GM20431 (cell line): ENCODE results near the gene ADAMTS2.

Source experiments
- in situ Hi-C: fragments of 300-500 bp; cut with MseI, MboI; formaldehyde crosslinking; loops from one replicate; pipeline ENCODE4 v1.15.0; 2020; ENCODE audit warnings: low sequenced_read_pairs; ENCODE audit not compliant: unreplicated experiment

Gene ADAMTS2

DNA sequence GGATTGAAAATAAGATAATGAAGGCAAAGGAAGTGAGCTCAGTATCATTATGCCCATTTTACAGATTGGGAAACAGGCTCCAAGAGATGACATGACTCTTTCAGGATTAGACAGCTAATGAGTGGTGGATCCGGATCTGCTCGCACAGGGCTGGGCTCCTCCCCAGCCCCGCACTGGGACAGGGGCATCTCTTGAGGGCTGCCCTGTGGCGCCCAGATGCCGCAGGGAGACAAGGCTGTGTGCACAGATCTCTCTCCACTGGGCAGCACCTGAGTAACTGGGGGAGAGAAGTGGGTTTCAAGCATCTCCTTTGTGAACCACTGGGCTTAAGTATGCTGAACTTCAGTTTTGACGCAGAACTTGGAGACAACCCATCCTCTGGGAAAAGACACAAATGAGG lies 43.9 kb downstream of the ADAMTS2 start:
- in situ Hi-C loops: no loop called here

DNA sequence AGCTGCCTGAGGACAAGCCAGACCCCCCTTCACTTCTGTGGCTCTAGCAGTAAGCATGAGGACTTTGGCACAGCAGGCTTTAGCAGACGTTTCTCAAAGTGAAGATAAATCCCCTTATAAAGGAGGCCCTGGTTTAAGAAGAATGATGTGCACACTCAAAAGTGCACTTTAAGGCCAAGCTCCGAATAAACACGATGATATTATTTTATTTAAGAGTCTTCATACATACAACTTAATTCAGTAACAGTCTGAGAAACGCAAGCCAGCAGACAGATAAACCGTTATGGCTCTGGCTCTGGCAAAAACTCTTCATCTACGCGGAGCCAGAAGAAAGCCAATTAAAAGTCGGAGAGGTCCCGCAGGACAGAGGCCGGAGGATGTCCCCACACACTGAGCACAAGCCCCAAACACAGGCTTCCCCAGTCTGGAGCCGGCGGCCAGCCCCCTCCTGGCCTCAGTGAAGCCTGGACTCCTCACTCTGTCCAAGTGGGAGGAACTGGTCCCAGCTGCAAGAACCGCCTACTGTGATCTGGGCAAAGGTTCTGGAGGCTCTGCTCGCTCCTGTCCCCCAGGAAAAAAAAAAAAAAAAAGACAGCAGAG lies 44.6 kb downstream of the ADAMTS2 start:
- in situ Hi-C loops: no loop called here

DNA sequence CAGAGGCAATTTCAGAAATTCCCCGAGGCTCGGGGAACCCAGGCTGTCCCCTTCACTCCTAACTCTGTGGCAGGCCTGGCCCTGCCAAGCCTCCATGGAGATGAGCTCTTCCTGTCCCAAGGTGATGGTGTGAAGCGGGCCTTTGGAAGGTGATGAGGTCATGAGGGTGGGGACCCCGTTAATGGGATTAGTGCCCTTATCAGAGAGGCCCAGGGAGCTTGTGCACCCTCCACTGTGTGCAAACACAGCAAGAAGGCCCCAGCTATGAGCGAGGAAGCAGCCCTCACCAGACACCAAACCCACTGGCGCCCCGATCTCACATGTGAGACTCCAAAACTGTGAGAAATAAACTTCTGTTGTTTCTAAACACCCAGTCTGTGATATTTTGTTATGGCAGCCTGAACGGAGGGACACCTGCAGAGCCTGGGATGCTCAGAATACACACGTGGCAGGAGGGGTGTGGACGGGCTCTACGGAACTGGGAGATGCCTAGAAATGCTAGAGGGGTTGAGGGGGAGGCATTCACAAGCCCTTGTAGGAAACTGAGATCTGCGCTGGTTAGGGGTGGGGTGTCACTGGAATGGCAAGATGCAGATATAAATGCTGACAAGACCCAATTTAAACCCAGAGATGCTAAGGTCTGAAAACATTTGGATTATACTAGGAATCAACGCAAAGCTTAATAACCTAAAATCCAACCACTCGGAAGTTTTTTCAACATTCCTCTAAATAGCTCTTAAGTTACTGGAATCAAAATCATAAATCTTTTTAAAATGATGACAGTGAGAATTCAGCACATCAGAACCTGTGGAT lies 46.9 kb downstream of the ADAMTS2 start:
- in situ Hi-C loops: no loop called here

DNA sequence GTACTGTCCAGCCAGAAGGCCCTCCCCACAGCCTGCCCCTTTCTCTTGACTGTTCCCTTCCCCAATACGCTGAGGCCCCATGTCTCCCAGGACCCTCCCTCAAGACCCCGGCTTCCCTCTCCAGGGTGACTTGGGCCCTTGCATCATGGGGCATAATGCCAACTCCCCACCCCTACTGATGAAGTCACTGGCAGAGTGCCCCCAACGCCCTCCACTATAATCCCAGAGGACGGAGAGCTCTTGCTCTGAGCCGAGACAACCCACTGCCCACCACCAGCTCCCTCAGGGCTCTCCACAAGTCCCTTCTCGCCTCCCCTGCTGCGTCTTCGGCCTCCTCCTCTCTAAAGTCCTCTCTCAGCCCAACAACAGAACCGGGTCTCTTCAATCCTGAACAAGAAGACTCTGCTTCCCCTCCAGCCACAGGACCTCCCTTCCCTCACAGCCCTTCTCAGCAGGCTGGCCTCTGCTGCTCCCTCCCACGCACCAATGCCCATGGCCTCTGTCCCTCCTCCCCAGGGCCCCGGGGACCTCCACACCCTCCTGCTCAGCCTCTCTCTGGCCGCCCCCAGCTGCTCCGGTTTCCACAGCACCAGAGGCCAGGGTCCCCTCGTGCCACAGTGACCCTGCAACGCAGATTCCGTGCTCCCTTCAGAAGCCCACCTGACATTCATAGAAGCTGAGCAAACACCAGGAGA lies 47.6 kb downstream of the ADAMTS2 start:
- in situ Hi-C loops: no loop called here

DNA sequence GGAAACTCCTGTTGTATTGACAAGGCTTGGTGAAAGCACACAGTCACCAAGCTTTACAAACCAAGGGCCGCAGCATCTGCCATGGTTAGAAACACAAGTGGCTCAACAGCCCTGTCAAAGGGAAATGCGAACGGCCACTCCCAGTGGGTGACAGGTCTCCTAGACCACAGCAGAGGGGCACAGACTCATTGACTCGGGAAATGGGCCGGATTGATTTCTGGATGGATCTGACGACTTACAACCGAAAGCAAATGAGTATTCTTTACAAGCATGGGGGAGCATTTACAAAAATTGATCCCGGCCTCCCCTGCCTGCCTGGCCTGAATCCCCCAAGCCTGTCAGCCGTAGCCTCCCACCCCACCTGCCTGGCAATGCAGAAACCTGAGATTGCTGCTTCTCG lies 48.2 kb downstream of the ADAMTS2 start:
- in situ Hi-C loops: no loop called here

DNA sequence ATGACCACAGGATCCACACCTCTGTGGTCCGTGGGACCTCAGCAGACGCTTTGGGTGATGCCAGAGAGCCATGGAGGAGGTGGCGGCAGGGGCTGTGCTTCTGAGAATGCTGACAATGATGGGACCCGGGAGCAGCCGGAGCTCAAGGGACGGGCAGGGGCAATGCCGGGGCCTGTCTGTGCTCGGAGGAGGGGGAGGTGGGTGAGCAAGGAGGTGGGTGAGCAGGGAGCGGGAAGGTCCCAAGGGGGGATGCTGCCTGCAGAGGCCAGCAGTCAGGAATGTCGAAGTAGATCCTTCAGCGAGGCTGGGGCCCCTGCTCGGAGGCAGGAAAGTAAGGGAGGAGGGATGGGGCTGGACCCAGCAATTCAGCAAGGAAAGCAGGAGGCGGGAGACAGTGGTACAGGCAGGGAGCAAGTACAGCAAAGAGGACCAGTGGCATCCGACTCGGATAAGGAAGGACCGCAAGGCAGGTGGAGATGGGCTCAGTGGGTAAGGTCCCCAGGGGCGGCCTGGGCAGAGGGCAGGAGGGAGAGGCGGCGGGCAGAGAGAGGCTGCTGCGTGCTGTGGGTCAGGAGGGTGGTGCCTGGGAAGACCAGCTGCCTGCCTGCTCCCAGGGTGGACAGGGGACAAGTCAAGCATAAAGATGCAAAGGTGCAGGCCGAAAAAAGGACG lies 49.0 kb downstream of the ADAMTS2 start:
- in situ Hi-C loops: no loop called here

DNA sequence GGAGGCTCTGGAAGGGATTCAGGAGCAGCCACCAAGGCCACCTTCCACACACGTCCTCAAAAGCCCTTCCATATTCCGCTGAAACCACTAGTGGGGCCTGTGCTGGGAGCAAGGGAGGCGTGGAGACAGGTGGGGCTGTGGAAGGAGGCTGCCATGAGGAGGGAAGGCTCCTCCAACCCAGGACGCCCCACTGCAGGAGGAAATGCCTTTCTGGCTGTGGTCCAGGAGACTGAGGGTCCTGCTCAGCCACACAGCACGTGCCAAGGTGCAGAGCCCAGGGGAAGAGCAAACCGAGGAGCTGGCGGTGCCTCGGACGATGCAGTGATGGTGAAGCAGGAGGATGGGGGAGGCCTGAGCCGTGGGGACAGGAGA lies 49.5 kb downstream of the ADAMTS2 start:
- in situ Hi-C loops: no loop called here

DNA sequence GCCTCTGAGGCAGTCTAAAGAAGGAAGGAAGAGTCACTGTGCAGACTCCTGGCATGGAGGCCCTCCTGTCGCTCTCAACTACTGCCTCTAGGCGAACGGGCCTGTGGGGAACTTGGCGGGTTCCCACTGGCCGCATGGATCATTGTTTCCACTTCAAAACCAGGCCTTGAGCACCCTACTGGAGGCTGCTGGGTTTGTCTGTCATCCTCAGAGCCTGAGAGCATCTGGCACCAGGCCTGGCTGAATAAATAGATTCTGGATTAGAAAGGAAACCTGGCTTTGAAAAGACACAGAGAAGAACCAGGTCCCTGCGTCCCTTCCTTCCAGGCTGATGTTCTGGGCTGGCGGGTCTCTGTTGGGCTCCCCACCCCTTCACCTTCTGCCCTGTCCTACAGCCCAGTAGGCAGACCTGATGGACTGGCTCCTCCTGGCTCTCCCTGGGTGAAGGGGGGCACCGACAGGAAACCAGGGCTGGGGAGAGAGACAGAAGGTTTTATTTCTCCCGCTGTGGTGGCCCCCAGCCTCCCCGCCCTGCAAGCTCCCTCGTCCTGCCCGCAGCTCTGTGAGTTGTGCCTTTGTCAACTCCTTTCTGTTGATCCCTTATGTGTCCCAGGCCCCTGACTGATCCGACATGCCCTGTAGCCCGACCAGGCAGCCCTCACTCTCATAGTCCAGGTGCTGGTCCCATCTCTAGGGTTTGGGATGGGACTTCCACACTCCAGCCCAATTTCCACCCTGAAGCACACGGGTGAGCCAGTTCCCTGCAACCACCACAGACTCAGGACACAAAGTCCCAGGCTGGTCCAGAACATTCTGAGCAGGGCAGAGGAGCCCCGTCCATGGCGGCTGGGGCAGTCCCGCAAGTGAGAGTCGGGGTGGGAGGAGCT lies 50.1 kb downstream of the ADAMTS2 start:
- in situ Hi-C loops: no loop called here

DNA sequence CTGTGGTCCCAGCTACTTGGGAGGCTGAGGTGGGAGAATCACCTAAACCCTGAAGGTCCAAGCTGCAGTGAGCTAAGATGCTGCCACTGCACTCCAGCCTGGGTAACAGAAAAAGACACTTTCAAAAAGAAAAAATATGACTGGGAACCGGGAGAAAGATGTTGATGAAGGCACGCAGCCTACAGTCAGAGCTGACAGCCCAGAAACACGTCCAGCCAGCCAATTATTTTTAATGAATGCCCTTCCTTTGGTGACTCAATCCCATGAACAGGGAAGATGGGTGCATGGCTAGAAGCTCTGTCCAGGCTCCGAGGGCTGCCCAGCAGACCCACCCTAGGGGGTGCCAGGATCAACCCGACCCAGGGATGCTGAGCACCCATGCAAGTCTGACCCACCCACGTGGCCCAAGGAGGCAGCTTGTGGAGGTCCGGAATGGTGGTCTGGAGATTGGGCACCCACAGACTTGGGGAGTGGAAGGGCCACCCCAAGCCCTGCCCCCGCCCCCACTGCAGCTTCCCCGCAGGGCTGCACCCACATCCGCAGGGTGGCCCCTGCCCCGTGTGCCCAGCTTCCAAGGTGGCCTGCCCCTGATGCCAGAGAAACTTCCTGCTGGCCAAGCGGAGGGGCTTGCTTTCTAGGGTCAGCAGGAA lies 51.0 kb downstream of the ADAMTS2 start:
- in situ Hi-C loops: no loop called here

DNA sequence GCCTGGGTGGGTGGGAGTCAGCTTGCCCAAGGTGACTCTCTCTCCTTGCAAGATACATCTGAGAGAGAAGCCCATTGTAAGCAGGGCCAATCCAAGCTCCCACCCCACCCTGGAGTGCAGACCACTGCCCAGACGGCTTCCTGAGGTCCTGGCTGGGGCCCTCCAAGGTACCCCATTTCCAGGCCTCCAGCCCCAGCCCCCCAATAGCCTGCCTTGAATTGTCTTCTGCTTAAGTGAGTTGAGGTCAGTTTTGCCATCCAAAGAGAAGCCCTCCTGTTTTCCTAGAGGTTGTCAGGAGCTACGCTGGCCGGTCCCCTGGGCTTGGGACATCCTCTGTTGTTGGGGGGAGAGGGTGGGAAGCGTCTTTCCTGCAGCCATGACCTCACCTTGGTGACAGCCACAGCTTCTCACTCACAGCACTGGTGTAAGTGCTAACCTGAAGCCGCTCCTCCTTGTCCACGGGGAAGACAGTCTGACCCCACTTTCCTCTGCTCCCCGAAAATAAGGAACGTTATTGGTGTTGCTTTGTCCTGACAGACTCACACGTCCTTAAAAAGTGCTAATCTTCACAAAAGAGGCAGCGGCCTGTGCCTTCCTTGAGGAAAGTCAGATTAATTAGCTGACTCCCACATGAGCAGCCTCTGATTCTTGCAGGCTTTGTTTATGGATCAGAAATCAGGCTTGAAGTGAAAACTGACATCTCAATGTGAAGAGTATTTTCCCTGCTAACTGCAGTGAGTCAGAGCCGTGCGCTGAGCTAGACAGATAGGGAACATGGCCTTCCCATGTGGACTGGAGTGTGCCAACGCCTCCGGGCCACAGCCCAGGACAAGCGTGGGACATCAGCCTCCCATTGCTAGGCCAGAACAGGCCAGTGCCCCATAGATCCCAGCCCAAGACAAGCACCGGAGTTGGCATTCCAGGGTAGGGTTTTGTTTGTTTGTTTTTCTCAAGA lies 52.3 kb downstream of the ADAMTS2 start:
- in situ Hi-C loops: no loop called here

DNA sequence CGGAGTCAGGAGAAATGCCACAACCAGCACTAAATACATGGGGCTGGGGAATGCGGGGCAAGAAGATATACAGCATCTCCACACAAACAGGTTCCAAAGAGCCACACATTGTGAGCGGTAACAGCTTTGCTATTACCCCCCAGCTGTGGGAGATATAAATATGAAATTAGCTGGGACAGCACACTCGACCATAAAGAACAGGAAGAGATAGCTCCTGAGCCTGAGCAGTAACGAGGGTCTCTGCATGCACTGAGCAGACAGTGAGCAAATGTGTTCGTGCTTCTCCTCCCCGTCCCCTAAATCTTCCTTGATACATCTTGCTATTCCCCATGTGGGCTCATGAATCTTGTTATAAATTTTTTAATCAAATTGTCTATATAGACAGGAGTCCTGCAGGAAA lies 53.1 kb downstream of the ADAMTS2 start:
- in situ Hi-C loops: no loop called here

DNA sequence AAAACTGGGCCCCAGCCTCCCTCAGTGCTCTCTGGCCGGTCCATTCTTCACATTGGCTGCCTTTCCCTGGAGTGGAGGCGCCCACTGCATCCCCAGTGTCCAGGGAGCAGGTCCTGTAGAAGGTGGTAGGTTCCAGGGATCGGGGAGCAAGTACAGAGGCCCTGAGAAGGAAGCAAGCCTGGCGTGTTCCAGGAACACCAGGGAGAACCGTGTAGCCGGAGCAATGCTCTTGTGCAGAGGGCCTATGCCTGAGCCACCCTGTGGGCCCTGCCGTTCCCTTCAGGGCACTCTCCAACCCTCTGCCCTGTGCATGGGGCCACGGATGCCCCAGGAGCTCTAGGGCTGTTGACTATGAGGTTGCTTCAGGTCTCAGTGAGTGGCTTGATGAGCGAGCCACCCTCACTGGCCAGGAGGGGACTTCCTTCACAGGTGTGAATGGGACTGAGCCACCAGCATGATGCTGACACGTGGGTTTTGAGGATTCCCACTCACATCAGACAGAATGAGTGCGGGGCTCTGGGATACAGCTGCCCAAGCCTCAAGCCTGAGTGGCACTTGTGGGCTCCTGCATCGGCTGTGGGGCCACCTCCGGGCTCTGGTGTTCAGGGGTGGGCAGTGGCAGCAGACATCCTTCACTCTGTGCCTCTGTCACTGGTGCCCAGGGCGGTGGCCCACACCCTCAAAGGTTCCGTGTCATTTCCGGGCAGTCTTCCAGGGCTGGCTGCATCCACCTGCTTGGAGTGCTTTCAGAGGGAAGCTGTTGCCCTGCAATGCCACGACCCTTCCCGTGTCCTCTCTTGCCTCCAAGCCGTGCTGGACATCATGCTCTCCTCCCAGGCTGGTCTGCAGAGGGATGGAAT lies 54.4 kb downstream of the ADAMTS2 start:
- in situ Hi-C loops: no loop called here

DNA sequence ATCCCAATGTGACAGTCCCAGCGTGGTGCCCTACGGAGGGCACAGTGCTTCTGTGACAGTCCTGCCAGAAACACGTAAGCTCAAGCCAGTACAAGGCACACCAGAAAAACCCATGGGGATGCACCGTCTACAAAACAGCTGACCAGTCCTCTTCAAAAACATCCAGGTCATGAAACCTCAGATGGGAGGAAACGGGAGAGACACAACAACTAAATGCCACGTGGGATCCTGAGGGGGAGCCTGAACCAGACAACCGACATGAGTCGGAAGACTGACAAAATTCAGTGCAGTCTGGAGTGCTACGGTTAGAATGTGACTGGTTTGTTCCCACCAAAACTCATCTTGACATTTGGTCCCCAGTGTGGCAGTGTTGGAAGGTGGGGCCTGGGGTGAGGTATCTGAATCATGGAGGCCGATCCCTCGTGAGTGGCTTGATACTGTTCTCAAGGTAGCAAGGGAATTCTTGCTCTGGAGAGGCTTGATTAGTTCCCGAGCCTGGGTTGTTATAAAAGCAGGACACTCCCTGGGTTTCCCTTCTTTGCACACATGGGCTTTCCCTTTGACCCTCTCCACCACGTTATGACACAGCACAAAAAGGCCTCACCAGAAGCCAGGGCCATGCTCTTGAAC lies 55.4 kb downstream of the ADAMTS2 start:
- in situ Hi-C loops: no loop called here

DNA sequence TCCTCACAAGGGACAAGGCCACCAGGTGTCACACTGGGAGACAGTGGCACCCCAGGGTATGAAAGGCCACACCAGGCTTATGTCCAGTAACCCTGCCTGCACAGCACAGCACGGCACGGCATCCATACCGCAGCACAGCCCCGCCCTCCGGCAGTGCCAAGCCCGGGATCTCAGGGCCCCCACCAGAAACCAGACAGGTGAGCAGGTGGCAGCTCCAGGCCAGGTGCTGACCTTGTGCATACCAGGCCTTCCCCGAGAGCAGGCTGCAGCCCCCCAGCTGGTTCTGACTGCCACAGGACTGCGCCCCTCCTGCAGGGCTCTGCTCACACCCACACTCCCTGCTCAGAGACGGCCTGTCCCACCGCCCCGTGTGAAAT lies 56.5 kb downstream of the ADAMTS2 start:
- in situ Hi-C loops: no loop called here

DNA sequence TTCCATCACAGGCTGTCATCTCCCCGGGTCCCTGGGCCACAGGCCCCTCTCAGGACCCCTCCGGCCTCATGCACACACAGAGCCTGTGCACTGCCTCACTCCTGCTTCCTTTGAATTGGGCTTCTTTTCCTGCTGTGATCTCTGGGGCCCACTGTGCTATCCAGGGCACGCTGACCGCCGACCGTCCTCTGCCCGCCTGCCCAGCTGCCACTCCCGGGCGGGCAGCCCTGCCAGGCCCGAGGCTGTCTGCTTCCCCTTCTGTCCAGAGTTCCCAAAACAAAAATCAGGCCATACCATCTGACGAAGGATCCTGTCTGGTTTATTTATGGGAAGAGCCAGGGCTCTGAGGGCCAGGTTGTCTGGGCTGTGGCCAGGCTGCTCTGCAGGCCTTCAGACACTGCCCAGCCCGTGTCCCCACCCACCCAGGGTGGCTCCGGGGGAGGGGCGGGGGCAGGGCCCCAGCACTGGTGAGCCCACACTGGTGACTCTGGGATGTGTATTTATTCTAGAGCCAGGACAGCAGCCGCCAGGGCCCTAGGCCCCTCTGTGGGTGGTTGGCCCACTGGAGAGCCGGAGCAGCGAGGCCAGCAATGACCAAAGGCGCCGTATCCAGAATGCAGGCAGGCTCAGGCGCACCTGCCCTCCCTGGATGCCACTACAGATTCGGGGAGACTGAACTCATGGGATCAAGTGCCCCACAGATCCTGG lies 57.0 kb downstream of the ADAMTS2 start:
- in situ Hi-C loops: no loop called here

DNA sequence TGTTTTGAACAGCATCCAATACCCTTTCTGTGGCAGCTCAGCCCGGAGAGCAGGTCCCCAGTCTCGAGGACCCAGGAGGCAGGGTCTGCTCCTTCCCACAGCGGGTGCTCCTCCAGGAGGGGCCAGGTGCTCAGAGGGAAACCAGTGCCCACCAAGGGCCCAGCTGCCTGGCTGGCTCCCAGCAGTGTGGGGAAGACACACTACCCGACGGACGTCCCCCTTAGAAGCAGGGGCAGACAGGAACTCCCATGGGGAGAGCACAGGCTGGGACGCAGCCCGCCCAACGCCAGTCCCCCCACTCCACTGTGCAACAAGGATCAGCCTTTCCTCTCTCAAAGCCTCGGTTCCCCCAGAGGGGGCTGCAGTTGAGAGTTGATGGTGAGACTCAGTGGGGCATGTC lies 57.6 kb downstream of the ADAMTS2 start:
- in situ Hi-C loops: no loop called here
